DMS53 (cell line): Measurements from ENCODE around the gene ZMYM5.
"Not testable (repeated sequence)": the region's sequence is repeated elsewhere in the genome, so short reads cannot be mapped to it uniquely, and the experiment has no call there.

Source experiments
- DNase-seq: peaks from one replicate; lab custom pipeline; 2025; lab: John Stamatoyannopoulos, UW

Gene ZMYM5

GRCh38 chr13:19818223-19818842, 45.1 kb downstream of the ZMYM5 start:
- DNase-seq, result peak; percentile 55

GRCh38 chr13:19817510-19818158, 45.8 kb downstream of the ZMYM5 start:
- no peak for DNase-seq

GRCh38 chr13:19817106-19817505, 46.3 kb downstream of the ZMYM5 start:
- no peak for DNase-seq

- DNase-seq, result not testable (repeated sequence)
Measured at GRCh38 chr13:19815842-19816241, 47.6 kb downstream of the ZMYM5 start.

- no peak for DNase-seq
Measured at GRCh38 chr13:19810996-19811881, 52.2 kb downstream of the ZMYM5 start.

GRCh38 chr13:19810151-19810550, 53.3 kb downstream of the ZMYM5 start:
- DNase-seq, result no peak

- no peak for DNase-seq
Measured at GRCh38 chr13:19805765-19806164, 57.7 kb downstream of the ZMYM5 start.

- DNase-seq, result no peak
Measured at GRCh38 chr13:19795956-19796355, 67.5 kb downstream of the ZMYM5 start.

- DNase-seq, result peak; percentile 87
Measured at GRCh38 chr13:19794631-19795030, 68.8 kb downstream of the ZMYM5 start.

GRCh38 chr13:19791953-19792537, 71.4 kb downstream of the ZMYM5 start:
- DNase-seq, result no peak

- DNase-seq, result peak; percentile 97
Measured at GRCh38 chr13:19782727-19783682, 80.4 kb downstream of the ZMYM5 start, which contains the start of gene PSPC1. PSPC1 (minus strand) TSS chr13:19782945; CDS start chr13:19782757, 188 bp downstream.

- DNase-seq, result peak; percentile 73
Measured at GRCh38 chr13:19782049-19782726, 81.3 kb downstream of the ZMYM5 start.

- DNase-seq, result no peak
Measured at GRCh38 chr13:19781526-19781925, 81.9 kb downstream of the ZMYM5 start.

- DNase-seq, result not testable (repeated sequence)
Measured at GRCh38 chr13:19780753-19781418, 82.6 kb downstream of the ZMYM5 start.
